Breast epithelium (tissue), 3 donors: ENCODE measurements around the gene PPFIA4.

Experiments used
- CTCF ChIP-seq, 3 donors: fragments of 450-650 bp; IDR thresholded peaks; one replicate each; pipeline ENCODE4 v1.5.1; 2016 to 2017; ENCODE audit warnings: antibody characterized with exemption in 3 of 3, mild to moderate bottlenecking in 3 of 3, moderate library complexity in 3 of 3
- POLR2A ChIP-seq: fragments of 450-650 bp; IDR thresholded peaks from one replicate; pipeline ENCODE4 v1.6.1; 2016; ENCODE audit warnings: antibody characterized with exemption, mild to moderate bottlenecking, moderate library complexity
- POLR2AphosphoS5 ChIP-seq, 3 donors: sonication (generic); formaldehyde crosslinking; IDR thresholded peaks; one replicate each; pipeline ENCODE4 v1.6.1; 2017; ENCODE audit warnings: antibody characterized with exemption in 3 of 3

GRCh38 chr1:203051841-203052324, 25.6 kb downstream of the PPFIA4 start:
- TF ChIP-seq CTCF (IDR thresholded peaks at IDR 0.05) (no peak), POLR2A (no peak), POLR2AphosphoS5 (IDR thresholded peaks at IDR 0.05) (no peak)
